ENCODE results near the gene USP7. TPM values are rescaled to one million over a fixed set of nuclear protein-coding genes. Genes with fewer than 3 reads are reported as not detected.

USP7 gene
- polyA plus RNA-seq, 3 donors = 2.4 to 31.7 (median 4.1) TPM

DNA sequence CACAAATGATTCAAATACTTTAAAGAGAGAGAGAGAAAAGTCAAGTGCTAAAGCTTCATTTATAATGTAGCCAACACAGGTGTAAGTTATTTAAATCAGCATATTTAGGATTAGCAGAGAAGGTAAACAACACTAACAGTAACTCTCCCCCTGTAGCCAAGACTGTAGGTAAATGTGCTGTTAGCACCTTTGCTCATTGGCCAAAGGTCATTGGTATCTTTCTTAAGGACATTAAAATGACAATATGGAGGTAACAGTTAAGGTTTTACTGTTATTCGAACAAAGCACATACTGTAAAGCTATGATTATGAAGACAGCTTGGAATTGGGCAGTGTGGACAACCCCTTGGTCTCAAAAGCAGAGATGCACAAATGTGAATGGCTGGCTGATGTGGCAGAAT is 52.9 kb downstream of the USP7 start:
- Mint-ChIP-seq H3K4me3 (no peak overlapping the region), H3K4me1 (peaks cover 26% of the 10 kb centered on the region), H3K27ac (peak overlapping the region in 1 of 7 donors; percentile 17), H3K36me3 (peaks cover 87 to 96% of the 10 kb centered on the region in 2 donors), H3K27me3 (ENCODE audit: low read depth in 3 of 3) (no peaks in the 10 kb centered on the region), H3K9me3 (peaks cover 0 to 2% (median 0%) of the 10 kb centered on the region in 7 donors)
- no peak for DNase-seq
- Histone ChIP-seq H3K4me1 (ENCODE audit: control insufficient read depth in 1 of 2, insufficient read depth in 2 of 2, low read length in 2 of 2) (peaks cover 22 to 25% of the 10 kb centered on the region in 2 donors), H3K36me3 (replicated peaks in 1 of 2; ENCODE audit: control insufficient read depth in 1 of 2, insufficient read depth in 2 of 2, low read length in 2 of 2) (peaks cover 89 to 99% of the 10 kb centered on the region in 2 donors), H3K4me2 (replicated peaks; ENCODE audit: extremely low read depth, low read length, poor library complexity, severe bottlenecking) (no peak overlapping the region), H3K9ac (ENCODE audit: insufficient read depth, low read length, poor library complexity, severe bottlenecking) (no peak overlapping the region), H4K20me1 (ENCODE audit: insufficient read depth, low read length) (peaks cover 100% of the 10 kb centered on the region), H3K79me2 (ENCODE audit: insufficient read depth, low read length) (peaks cover 46% of the 10 kb centered on the region), H2AFZ (ENCODE audit: insufficient read depth, low read depth, low read length, poor library complexity, severe bottlenecking) (no peak overlapping the region), H3K27me3 (ENCODE audit: control insufficient read depth in 2 of 2, insufficient read depth in 2 of 2, low read length in 2 of 2) (no peaks in the 10 kb centered on the region), H3K4me3 (replicated peaks in 1 of 3; ENCODE audit: low read depth in 2 of 3, low read length in 3 of 3) (no peak overlapping the region), H3K27ac (ENCODE audit: low read depth in 1 of 2, low read length in 2 of 2) (peak overlapping the region in 1 of 2 donors; percentile 12), H3K9me3 (replicated peaks in 1 of 2; ENCODE audit: control insufficient read depth in 1 of 2, insufficient read depth in 1 of 2, low read length in 2 of 2) (no peaks in the 10 kb centered on the region)
- no CpG with 5 or more reads among the region's 1 CpG for WGBS (ENCODE audit: insufficient coverage)
- intact Hi-C loops (cut with micrococcal nuclease) = loop anchor here in 1 of 2 donors (10.0 kb wide), 1 partner anchor 94 kb away; no protein-coding TSS in a partner anchor
- TF ChIP-seq, protein P1, sequence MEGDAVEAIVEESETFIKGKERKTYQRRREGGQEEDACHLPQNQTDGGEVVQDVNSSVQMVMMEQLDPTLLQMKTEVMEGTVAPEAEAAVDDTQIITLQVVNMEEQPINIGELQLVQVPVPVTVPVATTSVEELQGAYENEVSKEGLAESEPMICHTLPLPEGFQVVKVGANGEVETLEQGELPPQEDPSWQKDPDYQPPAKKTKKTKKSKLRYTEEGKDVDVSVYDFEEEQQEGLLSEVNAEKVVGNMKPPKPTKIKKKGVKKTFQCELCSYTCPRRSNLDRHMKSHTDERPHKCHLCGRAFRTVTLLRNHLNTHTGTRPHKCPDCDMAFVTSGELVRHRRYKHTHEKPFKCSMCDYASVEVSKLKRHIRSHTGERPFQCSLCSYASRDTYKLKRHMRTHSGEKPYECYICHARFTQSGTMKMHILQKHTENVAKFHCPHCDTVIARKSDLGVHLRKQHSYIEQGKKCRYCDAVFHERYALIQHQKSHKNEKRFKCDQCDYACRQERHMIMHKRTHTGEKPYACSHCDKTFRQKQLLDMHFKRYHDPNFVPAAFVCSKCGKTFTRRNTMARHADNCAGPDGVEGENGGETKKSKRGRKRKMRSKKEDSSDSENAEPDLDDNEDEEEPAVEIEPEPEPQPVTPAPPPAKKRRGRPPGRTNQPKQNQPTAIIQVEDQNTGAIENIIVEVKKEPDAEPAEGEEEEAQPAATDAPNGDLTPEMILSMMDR (IDR thresholded peaks at IDR 0.05) = no peak

DNA sequence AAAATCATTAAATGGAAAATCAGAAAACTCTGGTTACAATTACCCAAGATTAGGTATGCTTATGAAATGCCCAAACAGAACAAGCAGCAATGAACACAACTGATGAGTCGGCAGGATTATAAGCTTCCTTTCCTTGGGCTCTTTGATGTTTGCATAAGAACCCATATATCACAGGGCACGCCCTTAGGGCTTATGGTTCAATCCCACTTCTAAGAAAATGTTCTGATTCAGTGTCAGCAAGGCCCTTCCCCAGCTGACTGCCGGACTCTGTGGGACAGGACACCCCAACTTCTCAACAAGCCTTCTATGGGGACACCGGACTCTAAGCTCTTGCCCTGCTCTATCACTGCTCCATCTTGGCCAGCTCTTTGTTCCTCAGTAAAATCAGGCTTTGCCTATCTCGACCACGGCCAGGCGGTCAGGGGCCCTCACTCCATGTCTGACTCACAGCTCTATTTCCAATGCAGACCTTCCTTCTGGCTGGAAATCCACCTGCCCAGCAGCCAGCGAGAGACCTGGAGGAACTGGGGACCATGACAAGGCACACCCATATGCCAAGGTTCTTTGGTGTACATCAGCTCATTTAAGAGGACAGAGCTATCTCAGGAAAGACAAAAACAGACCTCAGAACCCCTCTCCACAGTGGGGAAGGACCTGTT is 54.8 kb downstream of the USP7 start:
- peaks cover 89 to 99% of the 10 kb centered on the region in 2 donors for H3K36me3 ChIP-seq (replicated peaks in 1 of 2; ENCODE audit: control insufficient read depth in 1 of 2, insufficient read depth in 2 of 2, low read length in 2 of 2)
- peaks cover 38% of the 10 kb centered on the region for H3K79me2 ChIP-seq (ENCODE audit: insufficient read depth, low read length)
- 74% methylated on average over 7 of the region's 8 CpGs for WGBS (ENCODE audit: insufficient coverage)
- H3K9me3 Mint-ChIP-seq = peaks cover 0 to 2% (median 0%) of the 10 kb centered on the region in 7 donors
- H3K36me3 Mint-ChIP-seq = peaks cover 85 to 95% of the 10 kb centered on the region in 2 donors
- intact Hi-C loops (cut with micrococcal nuclease) = loop anchor here (10.0 kb wide), 2 partner anchors 46 to 226 kb away; no protein-coding TSS in a partner anchor
- H3K27me3 ChIP-seq (ENCODE audit: control insufficient read depth in 2 of 2, insufficient read depth in 2 of 2, low read length in 2 of 2) = no peaks in the 10 kb centered on the region
- H2AFZ ChIP-seq (ENCODE audit: insufficient read depth, low read depth, low read length, poor library complexity, severe bottlenecking) = no peak overlapping the region
- H3K4me3 Mint-ChIP-seq = no peak overlapping the region
- peaks cover 26% of the 10 kb centered on the region for H3K4me1 Mint-ChIP-seq
- no peak overlapping the region for H3K4me2 ChIP-seq (replicated peaks; ENCODE audit: extremely low read depth, low read length, poor library complexity, severe bottlenecking)
- peak overlapping the region; percentile 14 to 74 for H3K27ac ChIP-seq (ENCODE audit: low read depth in 1 of 2, low read length in 2 of 2)
- no peak overlapping the region for H3K9ac ChIP-seq (ENCODE audit: insufficient read depth, low read length, poor library complexity, severe bottlenecking)
- peak overlapping the region; percentile 78 to 87 (median 85) for H3K27ac Mint-ChIP-seq
- H4K20me1 ChIP-seq (ENCODE audit: insufficient read depth, low read length) = peaks cover 92% of the 10 kb centered on the region
- peaks cover 22 to 25% of the 10 kb centered on the region in 2 donors for H3K4me1 ChIP-seq (ENCODE audit: control insufficient read depth in 1 of 2, insufficient read depth in 2 of 2, low read length in 2 of 2)
- peak; percentile 10 to 29 (median 23) for DNase-seq
- no peaks in the 10 kb centered on the region for H3K27me3 Mint-ChIP-seq (ENCODE audit: low read depth in 3 of 3)
- TF ChIP-seq, protein P1 (IDR thresholded peaks at IDR 0.05) = no peak
- H3K4me3 ChIP-seq (replicated peaks in 1 of 3; ENCODE audit: low read depth in 2 of 3, low read length in 3 of 3) = no peak overlapping the region
- H3K9me3 ChIP-seq (replicated peaks in 1 of 2; ENCODE audit: control insufficient read depth in 1 of 2, insufficient read depth in 1 of 2, low read length in 2 of 2) = no peaks in the 10 kb centered on the region
